Neural progenitor cell (in vitro differentiated cells): Measurements from ENCODE around the gene KIAA0753.

Experiments used
- CTCF ChIP-seq: fragments of 200-600 bp; sonication (generic); IDR thresholded peaks from 2 replicates; pipeline ENCODE4 v1.5.1; 2017; ENCODE audit warnings: antibody characterized with exemption, mild to moderate bottlenecking
- EZH2phosphoT487 ChIP-seq: fragments of 200-600 bp; sonication (generic); IDR thresholded peaks from 2 replicates; pipeline ENCODE4 v1.6.1; 2017; ENCODE audit warnings: antibody characterized with exemption

GRCh38 chr17:6682339-6682738, 41.8 kb upstream of the KIAA0753 start:
- no peak for TF ChIP-seq CTCF
- no peak for TF ChIP-seq EZH2phosphoT487
